Astrocyte (in vitro differentiated cells and primary cell): ENCODE results near the gene TMPRSS9. TPM values are rescaled to one million over a fixed set of nuclear protein-coding genes. Genes with fewer than 3 reads are reported as not detected.

Source experiments
- DNase-seq: peaks from one replicate; pipeline ENCODE4 v3.0.0-alpha.2; 2010; ENCODE audit warnings: low read depth
- FAIRE-seq: peaks from 2 replicates; lab custom pipeline; 2011; peaks lifted over from hg19 to GRCh38; lab: Jason Lieb, UNC
- H2AFZ ChIP-seq: 2 replicates; pipeline ENCODE4 v1.6.0; 2012; ENCODE audit warnings: low read depth, low read length, inconsistent platforms
- H3K27ac ChIP-seq: 2 replicates; pipeline ENCODE4 v1.5.1; 2011; ENCODE audit warnings: low read depth, low read length, inconsistent platforms
- H3K27me3 ChIP-seq: 2 replicates; pipeline ENCODE4 v1.6.0; 2011; ENCODE audit warnings: low read length, inconsistent platforms; ENCODE audit not compliant: insufficient read depth
- H3K36me3 ChIP-seq: 2 replicates; pipeline ENCODE4 v1.5.1; 2011; ENCODE audit warnings: low read length, inconsistent platforms; ENCODE audit not compliant: insufficient read depth
- H3K4me1 ChIP-seq: 2 replicates; pipeline ENCODE4 v1.5.1; 2011; ENCODE audit warnings: low read length, inconsistent platforms; ENCODE audit not compliant: insufficient read depth
- H3K4me2 ChIP-seq: 2 replicates; pipeline ENCODE4 v1.6.0; 2012; ENCODE audit warnings: low read length, inconsistent platforms
- H3K4me3 ChIP-seq: 2 replicates; pipeline ENCODE4 v1.5.1; 2011; ENCODE audit warnings: low read depth, mild to moderate bottlenecking, low read length, inconsistent platforms; ENCODE audit not compliant: insufficient read depth
- H3K79me2 ChIP-seq: 2 replicates; pipeline ENCODE4 v1.6.0; 2012; ENCODE audit warnings: mild to moderate bottlenecking, low read length, inconsistent platforms; ENCODE audit not compliant: insufficient read depth
- H3K9ac ChIP-seq: 2 replicates; pipeline ENCODE4 v1.6.0; 2012; ENCODE audit warnings: mild to moderate bottlenecking, low read length, inconsistent platforms
- H3K9me3 ChIP-seq: 2 replicates; pipeline ENCODE4 v1.5.1; 2012; ENCODE audit warnings: low read depth, mild to moderate bottlenecking, low read length, inconsistent platforms; ENCODE audit not compliant: insufficient read depth
- H4K20me1 ChIP-seq: 2 replicates; pipeline ENCODE4 v1.6.0; 2012; ENCODE audit warnings: low read length, inconsistent platforms; ENCODE audit not compliant: insufficient read depth
- H3K27ac Mint-ChIP-seq: one replicate; pipeline ENCODE4 v1.8.0; 2021; ENCODE audit warnings: mild to moderate bottlenecking, mixed read lengths; ENCODE audit not compliant: unreplicated experiment
- H3K27me3 Mint-ChIP-seq: one replicate; pipeline ENCODE4 v1.8.0; 2021; ENCODE audit warnings: low read depth, mixed read lengths; ENCODE audit not compliant: unreplicated experiment
- H3K36me3 Mint-ChIP-seq: one replicate; pipeline ENCODE4 v1.8.0; 2021; ENCODE audit warnings: low read depth, mixed read lengths; ENCODE audit not compliant: unreplicated experiment
- H3K4me1 Mint-ChIP-seq: one replicate; pipeline ENCODE4 v1.8.0; 2021; ENCODE audit warnings: low read depth, mixed read lengths; ENCODE audit not compliant: unreplicated experiment
- H3K4me3 Mint-ChIP-seq: one replicate; pipeline ENCODE4 v1.8.0; 2021; ENCODE audit warnings: mild to moderate bottlenecking, moderate library complexity, mixed read lengths; ENCODE audit not compliant: unreplicated experiment
- H3K9me3 Mint-ChIP-seq: one replicate; pipeline ENCODE4 v1.8.0; 2021; ENCODE audit warnings: mild to moderate bottlenecking, mixed read lengths; ENCODE audit not compliant: unreplicated experiment
- CTCF ChIP-seq: IDR thresholded peaks from 2 replicates; pipeline ENCODE4 v1.5.1; 2011; ENCODE audit warnings: low read depth, mild to moderate bottlenecking, inconsistent platforms, low read length, moderate library complexity; ENCODE audit not compliant: insufficient read depth
- EZH2 ChIP-seq: IDR thresholded peaks from 2 replicates; pipeline ENCODE4 v1.6.1; 2012; ENCODE audit warnings: mild to moderate bottlenecking, low read length, inconsistent platforms; ENCODE audit not compliant: insufficient read depth
- total RNA-seq: library from RNA; stranded (reverse); gene quantifications from 2 replicates; pipeline ENCODE4 v1.2.1, GENCODE V29; 2021

Gene TMPRSS9
- total RNA-seq, 1 donor from 2014 or later = 0.16 TPM

GRCh38 chr19:2334426-2334825 is 25.6 kb upstream of the TMPRSS9 start:
- FAIRE-seq (no peak), DNase-seq (no peak)
- no peaks in the 10 kb centered on the region for H3K36me3 ChIP-seq
- TF ChIP-seq EZH2 = no peak
- no peak for TF ChIP-seq CTCF
- H3K27me3 ChIP-seq = no peaks in the 10 kb centered on the region
- Mint-ChIP-seq H3K4me3 (no peak overlapping the region), H3K4me1 (peaks cover 15% of the 10 kb centered on the region), H3K27ac (no peak overlapping the region), H3K27me3 (no peaks in the 10 kb centered on the region), H3K9me3 (no peaks in the 10 kb centered on the region), H3K36me3 (no peaks in the 10 kb centered on the region)
- no peak overlapping the region for H3K27ac ChIP-seq
- no peak overlapping the region for H2AFZ ChIP-seq
- peaks cover 80% of the 10 kb centered on the region for H3K79me2 ChIP-seq
- no peak overlapping the region for H3K4me3 ChIP-seq
- peaks cover 86% of the 10 kb centered on the region for H4K20me1 ChIP-seq
- H3K9ac ChIP-seq = no peak overlapping the region
- H3K9me3 ChIP-seq = no peaks in the 10 kb centered on the region
- H3K4me2 ChIP-seq = no peak overlapping the region
- peaks cover 9% of the 10 kb centered on the region for H3K4me1 ChIP-seq

- Histone ChIP-seq H3K27me3 (no peaks in the 10 kb centered on the region), H2AFZ (no peak overlapping the region), H3K4me1 (peaks cover 4% of the 10 kb centered on the region), H4K20me1 (peaks cover 79% of the 10 kb centered on the region), H3K4me2 (no peak overlapping the region), H3K36me3 (no peaks in the 10 kb centered on the region), H3K4me3 (no peak overlapping the region), H3K9ac (no peak overlapping the region), H3K9me3 (no peaks in the 10 kb centered on the region), H3K27ac (no peak overlapping the region), H3K79me2 (peaks cover 73% of the 10 kb centered on the region)
- peaks cover 9% of the 10 kb centered on the region for H3K4me1 Mint-ChIP-seq
- TF ChIP-seq EZH2 (no peak), CTCF (no peak)
- H3K27ac Mint-ChIP-seq = no peak overlapping the region
- no peaks in the 10 kb centered on the region for H3K9me3 Mint-ChIP-seq
- FAIRE-seq (no peak), DNase-seq (no peak)
- H3K36me3 Mint-ChIP-seq = no peaks in the 10 kb centered on the region
- H3K27me3 Mint-ChIP-seq = no peaks in the 10 kb centered on the region
- no peak overlapping the region for H3K4me3 Mint-ChIP-seq
Observed at GRCh38 chr19:2334986-2335846, 24.8 kb upstream of the TMPRSS9 start.

GRCh38 chr19:2335848-2336247 is 24.2 kb upstream of the TMPRSS9 start:
- Histone ChIP-seq H3K4me1 (peaks cover 4% of the 10 kb centered on the region), H3K4me3 (no peak overlapping the region), H3K9me3 (no peaks in the 10 kb centered on the region), H3K27ac (no peak overlapping the region), H3K79me2 (peaks cover 67% of the 10 kb centered on the region), H3K4me2 (no peak overlapping the region), H4K20me1 (peaks cover 73% of the 10 kb centered on the region), H3K9ac (no peak overlapping the region), H3K27me3 (no peaks in the 10 kb centered on the region), H2AFZ (no peak overlapping the region), H3K36me3 (no peaks in the 10 kb centered on the region)
- Mint-ChIP-seq H3K36me3 (no peaks in the 10 kb centered on the region), H3K4me3 (no peak overlapping the region), H3K9me3 (no peaks in the 10 kb centered on the region), H3K4me1 (peaks cover 4% of the 10 kb centered on the region), H3K27me3 (no peaks in the 10 kb centered on the region), H3K27ac (no peak overlapping the region)
- peak; percentile 32 for FAIRE-seq
- TF ChIP-seq EZH2 (no peak), CTCF (no peak)
- no peak for DNase-seq
